GM19035 (cell line): ENCODE data around the gene GPR137.

ENCODE experiments used
- ATAC-seq: cut with Tn5 transposase; IDR thresholded peaks from one replicate; pipeline ENCODE4 v1.9.1; 2021; ENCODE audit not compliant: unreplicated experiment

Gene GPR137

GRCh38 chr11:64263021-64263946, 22.4 kb upstream of the GPR137 start:
- no peak for ATAC-seq

GRCh38 chr11:64263947-64264317, 21.7 kb upstream of the GPR137 start:
- no peak for ATAC-seq

GRCh38 chr11:64264371-64264852, 21.2 kb upstream of the GPR137 start:
- no peak for ATAC-seq

GRCh38 chr11:64265176-64266160, 20.2 kb upstream of the GPR137 start:
- ATAC-seq, result no peak

- no peak for ATAC-seq
These were observed 19.3 kb upstream of the GPR137 start for GRCh38 chr11:64266339-64266738.

- no peak for ATAC-seq
These were observed 18.3 kb upstream of the GPR137 start for GRCh38 chr11:64267207-64267945.

- ATAC-seq, result no peak
These were observed 17.4 kb upstream of the GPR137 start for GRCh38 chr11:64268025-64268892.

GRCh38 chr11:64268893-64269539, 16.6 kb upstream of the GPR137 start:
- peak; percentile 21 for ATAC-seq

GRCh38 chr11:64269540-64270220, 16.0 kb upstream of the GPR137 start:
- ATAC-seq, result peak; percentile 70

GRCh38 chr11:64275031-64275800, 10.4 kb upstream of the GPR137 start:
- no peak for ATAC-seq

- ATAC-seq, result no peak
These were observed 9.8 kb upstream of the GPR137 start for GRCh38 chr11:64275841-64276240.

GRCh38 chr11:64276653-64277431, 8.8 kb upstream of the GPR137 start:
- ATAC-seq, result no peak

- no peak for ATAC-seq
These were observed 7.0 kb upstream of the GPR137 start for GRCh38 chr11:64278576-64279190.

GRCh38 chr11:64281957-64282770, 3.5 kb upstream of the GPR137 start:
- ATAC-seq, result no peak

- no peak for ATAC-seq
These were observed 2.6 kb upstream of the GPR137 start for GRCh38 chr11:64283092-64283491.
